ENCODE data around the gene LRRC47.
"Not testable (repeated sequence)": the region's sequence is repeated elsewhere in the genome, so short reads cannot be mapped to it uniquely, and the experiment has no call there.

LRRC47 gene

DNA sequence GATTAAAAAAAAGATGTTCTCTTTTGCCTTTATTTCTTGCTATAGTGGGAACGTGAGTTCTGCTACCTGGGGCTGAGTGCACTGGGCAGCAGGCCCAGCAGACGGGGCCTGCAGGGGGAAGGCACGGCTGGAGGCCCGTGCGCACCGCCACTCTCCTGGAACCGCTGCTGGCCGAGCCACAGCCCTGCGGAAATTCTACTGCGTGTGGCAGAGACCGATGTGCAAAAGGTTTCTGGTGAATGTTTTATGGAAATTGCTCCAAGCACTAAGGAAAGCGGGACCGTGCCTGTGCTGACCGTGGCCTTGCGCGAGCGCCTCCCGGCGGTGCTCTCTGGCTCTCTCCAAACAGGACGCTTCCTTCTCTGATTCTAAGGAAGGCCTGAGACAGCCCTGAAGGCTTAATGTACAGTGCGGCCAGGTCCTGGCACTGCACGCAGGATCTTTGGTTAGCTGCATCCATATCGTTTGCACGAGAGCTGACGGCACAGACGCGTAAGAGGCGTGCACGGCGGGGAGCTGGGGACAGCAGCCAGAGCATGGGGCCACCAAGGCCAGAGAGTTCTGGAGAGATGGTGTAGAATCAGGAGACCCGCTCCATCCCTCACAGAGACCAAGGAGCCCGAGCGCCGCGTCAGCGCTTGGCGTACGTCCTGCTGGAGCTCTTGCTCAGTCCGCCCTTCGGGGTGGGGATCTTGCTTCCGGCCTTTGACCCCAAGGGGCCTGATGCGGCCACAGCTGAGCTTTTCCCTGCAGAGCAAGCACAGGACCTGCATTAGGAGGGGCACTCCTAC lies 18.7 kb upstream of the LRRC47 start:
- no peak for DNase-seq (ENCODE audit: low read depth in 2 of 2)

DNA sequence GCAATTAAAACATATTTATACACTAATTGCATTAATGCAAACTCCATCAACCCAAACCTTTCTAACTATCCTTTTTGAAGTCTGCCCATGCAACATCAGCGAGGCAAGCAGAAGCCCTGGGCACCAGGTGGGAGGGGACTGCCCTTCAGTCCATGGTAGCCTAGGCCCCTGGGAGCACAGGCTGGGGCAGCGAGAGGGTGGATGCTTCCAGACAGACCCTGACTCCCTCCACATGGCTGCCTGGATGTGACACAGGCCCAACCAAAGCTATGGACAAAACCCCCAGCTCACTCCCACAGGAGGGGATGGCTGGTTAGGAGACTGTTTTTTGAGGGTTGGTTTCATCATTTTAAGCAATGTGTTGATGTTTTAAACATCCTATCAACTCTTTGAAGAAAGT lies 17.8 kb upstream of the LRRC47 start:
- DNase-seq (ENCODE audit: low read depth in 2 of 2) = no peak

DNA sequence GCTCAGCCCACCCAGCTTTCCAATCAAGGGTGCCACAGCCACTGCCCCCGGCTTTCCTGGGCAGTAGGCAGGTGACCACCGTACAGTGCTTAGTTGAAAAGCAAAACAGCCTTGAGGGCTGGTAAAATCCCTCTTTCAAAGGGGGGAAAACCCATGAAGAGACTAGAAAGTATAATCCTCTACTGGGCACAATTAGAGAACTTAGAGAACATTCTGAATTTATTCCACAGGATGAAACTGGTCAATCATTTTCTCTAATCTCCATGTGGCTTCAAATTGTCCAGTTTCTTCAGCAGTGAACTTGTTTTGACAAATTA lies 15.3 kb upstream of the LRRC47 start:
- DNase-seq (ENCODE audit: low read depth in 2 of 2) = no peak

DNA sequence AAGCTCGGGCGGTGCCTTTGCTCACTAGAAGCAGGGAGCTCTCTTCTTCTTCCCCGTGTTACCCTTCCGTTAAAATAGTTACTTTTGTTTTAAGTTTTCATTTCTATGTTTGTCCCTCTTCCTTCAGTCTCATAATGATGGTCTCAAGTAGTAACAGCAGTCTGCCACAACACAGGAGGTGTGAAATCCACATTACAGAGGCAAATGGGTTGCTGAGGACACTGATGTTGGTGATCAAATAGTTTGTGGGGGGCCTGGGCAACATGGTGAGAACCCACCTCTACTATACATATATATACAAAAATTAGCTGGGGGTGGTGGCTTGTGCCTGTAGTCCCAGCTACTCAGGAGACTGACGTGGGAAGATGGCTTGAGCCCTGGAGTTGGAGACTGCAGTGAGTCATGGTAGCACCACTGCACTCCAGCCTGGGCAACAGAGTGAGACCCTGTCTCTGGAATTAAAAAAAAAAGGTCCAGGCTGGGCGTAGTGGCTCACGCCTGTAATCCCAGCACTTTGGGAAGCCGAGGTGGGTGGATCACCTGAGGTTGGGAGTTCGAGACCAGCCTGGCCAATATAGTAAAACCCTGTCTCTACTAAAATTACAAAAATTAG lies 14.0 kb upstream of the LRRC47 start:
- DNase-seq (ENCODE audit: low read depth in 2 of 2) = not testable (repeated sequence)

DNA sequence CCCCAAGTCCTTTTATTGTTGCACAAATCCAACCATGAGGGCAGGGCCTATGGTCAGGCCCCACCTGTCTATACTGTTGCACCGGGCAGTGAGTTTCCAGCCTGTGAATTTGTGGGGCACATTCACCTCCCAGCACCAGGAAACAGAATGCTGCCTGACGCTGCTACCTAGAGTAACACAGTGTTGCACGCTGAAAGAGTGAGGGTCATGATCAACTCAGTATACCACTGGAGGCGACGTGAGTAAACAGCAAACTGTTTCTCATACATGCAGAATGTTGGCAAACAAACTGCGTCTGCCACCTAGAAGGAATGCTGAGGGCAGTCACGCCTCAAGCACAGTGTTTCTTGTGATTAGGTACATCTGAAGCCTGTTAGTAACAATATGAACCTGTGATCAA lies 13.4 kb upstream of the LRRC47 start:
- DNase-seq (ENCODE audit: low read depth in 2 of 2) = no peak

DNA sequence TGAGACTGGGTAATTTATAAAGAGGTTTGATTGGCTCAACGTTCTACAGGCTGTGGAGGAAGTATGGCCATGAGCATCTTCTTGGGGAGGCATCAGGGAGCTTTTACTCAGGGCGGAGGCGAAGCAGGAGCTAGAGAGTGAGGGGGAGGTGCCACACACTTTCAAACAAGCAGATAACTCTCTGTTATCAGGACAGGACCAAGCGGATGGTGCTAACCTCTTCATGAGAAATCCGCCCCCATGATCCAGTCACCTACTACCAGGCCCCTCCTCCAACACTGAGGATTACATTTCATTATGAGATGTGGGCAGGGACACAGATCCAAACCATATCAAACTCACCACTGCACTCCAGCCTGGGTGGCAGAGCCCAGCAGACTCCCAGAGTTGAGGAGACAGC lies 11.5 kb upstream of the LRRC47 start:
- DNase-seq (ENCODE audit: low read depth in 2 of 2) = no peak

DNA sequence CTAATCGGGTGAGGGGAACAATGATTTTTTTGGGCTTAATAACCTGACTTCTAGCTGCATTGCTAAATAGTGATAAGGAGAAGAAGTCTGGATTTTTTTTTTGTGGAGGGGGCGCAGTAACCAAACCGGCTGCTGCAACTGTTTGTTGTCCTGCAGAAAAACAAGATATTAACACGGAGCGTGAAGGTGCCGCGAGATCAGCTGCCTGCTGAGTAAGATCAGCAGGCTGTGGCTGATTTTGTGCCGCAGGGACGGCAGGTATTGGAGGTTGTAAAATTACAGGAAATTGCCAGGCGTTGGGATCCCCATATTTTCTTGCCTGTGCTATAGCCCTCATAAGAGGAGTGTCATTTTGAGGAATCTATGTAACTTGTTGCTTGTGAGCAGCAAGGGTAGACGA lies 8.7 kb upstream of the LRRC47 start:
- no peak for DNase-seq (ENCODE audit: low read depth in 2 of 2)

DNA sequence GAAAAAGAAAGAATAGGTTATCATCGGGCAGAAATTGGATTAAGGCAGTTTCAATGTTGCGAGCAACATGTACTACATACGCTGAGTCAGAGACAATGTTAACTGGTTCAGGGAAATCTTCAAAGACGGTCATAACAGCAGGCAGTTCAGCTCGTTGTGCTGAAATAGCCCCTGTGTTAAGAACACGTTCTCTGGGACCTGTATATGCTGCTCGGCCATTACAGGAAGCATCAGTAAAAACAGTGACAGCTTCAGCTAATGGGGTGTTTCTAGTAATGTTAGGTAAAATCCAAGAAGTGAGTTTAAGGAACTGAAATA lies 8.3 kb upstream of the LRRC47 start:
- DNase-seq (ENCODE audit: low read depth in 2 of 2) = not testable (repeated sequence)

DNA sequence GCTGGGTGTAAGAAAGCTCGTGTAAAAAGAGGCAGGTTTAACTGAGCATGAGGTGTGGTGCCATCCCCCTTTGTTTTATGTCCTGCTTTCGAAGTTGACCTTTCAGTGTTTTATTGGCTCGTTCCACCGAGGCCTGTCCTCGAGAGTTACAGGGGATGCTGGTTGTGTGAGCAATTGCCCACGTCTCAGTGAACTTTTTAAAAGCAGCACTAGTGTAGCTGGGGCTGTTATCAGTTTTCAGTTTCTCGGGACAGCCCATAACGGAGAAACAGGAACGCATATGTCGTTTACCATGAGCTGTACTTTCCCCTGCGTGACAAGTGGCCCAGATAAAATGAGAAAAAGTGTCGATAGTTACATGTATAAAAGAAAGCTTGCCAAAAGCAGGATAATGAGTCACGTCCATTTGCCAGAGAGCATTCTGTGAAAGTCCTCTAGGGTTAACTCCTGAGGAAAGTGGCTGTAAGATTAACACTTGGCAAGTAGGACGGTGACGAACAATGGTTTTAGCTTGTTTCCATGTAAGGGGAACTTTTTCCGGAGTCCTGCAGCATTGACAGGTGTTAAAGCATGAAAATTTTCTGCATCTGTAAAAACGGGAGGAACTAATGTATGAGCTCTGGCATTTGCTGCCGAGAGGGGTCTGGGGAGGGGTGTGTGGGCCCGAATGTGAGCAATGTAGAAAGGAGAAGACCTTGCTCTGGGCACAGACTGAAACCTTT lies 7.8 kb upstream of the LRRC47 start:
- no peak for DNase-seq (ENCODE audit: low read depth in 2 of 2)

DNA sequence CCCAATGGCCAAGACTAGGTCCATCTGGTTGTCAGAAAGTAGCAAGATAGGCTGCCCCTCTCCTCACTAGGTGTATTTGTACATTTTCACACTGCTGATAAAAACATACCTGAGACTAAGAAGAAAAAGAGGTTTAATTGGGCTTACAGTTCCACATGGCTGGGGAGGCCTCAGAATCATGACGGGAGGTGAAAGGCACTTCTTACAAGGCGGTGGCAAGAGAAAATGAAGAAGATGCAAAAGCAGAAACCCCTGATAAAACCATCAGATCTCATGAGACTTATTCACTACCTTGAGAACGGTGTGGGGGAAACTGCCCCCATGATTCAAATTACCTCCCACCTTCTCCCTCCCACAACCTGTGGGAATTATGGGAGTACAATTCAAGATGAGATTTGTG lies 4.5 kb upstream of the LRRC47 start:
- DNase-seq (ENCODE audit: low read depth in 2 of 2) = not testable (repeated sequence)

DNA sequence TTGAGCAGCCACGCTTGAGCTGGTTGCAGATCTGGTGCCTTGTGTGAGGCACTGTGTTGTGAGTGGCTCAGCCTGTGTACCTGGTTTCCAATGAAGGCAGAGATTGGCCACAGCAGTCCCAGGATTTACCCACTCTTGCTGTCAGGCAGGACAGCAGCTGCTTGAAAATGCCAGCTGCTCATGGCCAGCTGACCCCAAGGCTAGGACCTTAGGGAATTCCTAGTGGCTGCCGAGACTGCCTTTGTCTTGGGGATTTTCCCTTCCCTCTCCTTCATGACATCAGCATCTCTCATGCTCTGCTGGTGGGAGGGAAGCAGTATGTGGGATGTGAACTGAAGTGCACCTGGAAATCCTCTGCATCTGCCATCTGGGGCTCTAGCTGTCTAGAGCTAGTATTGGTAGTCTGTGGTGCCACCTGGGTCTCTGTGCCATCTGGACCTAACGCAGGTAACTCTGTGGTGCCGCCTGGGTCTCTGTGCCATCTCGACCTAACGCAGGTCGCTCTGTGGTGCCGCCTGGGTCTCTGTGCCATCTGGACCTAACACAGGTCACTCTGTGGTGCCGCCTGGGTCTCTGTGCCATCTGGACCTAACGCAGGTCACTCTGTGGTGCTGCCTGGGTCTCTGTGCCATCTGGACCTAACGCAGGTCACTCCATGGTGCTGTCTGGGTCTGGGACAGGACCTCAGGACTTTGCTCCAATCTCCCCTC lies 3.8 kb upstream of the LRRC47 start:
- no peak for DNase-seq (ENCODE audit: low read depth in 2 of 2)

DNA sequence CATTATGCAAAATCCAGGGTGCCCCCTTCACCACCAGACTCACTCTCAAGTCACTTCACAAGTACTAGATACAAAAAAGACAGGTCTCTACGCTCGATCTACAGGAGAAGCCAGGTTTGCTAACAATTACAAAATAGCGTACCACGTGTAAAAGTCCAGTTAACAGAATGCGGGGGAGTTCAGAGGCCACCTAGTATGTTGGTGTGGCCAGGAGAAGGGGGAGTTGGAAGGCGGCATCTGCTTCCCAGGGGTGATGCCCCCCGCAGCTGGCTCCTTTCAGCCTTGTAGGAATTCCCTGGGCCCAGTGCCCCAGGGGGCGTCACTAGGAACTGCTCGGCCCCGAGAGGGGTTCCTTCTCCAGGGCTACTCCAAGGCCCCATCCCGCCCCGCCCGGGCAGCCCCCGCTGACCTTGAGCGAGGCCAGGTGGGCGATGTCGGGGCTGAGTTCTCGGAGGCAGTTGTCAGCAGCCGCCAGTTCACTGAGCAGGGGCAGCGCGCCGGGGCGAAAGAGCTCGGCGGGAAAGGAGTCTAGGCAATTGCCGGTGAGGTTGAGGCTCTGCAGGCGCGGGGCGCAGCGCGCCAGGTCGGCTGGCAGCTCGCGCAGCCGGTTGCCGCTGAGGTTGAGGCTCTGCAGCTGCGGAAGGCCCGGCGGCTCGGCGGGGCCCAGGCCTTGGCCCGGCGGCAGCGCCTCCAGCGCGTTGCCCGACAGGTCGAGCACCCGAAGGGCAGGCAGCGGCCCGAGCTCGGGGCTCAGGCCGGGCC lies 664 bp downstream of the LRRC47 start:
- DNase-seq (ENCODE audit: low read depth in 2 of 2) = no peak

DNA sequence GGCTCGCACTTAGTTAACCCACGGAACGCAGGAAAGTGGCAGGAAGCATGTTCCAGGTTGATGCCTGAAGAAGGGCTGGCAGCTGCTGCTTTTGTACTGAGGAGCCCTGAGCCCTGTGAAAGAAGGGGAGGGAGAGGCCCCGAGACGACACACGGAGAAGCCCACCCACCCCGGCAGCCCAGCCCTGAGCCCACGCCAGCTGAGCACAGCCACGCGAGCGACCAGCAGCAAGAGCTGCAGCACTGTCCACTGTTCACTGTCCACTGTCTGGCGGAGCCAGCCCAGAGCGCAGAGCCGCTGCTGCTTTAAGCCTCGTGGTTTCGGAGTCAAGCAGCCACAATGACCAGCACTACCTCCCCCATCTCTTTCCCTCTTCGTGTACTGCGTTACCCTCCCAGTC lies 5.3 kb downstream of the LRRC47 start:
- DNase-seq (ENCODE audit: low read depth in 2 of 2) = no peak

DNA sequence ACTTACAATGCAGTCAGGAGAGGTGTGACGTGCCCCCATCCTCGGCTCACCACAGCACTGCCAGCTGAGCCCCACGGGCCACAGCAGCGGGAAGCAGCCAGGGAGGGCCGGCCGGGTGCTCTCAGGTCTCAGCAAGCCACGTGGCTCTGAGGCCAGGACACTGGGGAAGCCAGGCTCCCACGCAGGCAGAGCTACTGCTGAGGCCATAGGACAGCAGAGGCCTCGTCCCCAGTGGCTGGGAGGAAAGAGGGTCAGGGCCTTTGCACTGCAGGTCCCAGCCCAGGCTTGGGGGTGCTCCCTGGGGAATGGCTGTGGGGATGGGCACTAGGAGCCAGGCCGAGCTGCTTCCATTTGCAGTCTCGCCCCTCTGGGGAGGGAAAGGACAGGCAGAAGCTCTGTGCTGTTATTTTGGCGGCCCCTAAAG lies 5.8 kb downstream of the LRRC47 start:
- DNase-seq (ENCODE audit: low read depth in 2 of 2) = no peak

DNA sequence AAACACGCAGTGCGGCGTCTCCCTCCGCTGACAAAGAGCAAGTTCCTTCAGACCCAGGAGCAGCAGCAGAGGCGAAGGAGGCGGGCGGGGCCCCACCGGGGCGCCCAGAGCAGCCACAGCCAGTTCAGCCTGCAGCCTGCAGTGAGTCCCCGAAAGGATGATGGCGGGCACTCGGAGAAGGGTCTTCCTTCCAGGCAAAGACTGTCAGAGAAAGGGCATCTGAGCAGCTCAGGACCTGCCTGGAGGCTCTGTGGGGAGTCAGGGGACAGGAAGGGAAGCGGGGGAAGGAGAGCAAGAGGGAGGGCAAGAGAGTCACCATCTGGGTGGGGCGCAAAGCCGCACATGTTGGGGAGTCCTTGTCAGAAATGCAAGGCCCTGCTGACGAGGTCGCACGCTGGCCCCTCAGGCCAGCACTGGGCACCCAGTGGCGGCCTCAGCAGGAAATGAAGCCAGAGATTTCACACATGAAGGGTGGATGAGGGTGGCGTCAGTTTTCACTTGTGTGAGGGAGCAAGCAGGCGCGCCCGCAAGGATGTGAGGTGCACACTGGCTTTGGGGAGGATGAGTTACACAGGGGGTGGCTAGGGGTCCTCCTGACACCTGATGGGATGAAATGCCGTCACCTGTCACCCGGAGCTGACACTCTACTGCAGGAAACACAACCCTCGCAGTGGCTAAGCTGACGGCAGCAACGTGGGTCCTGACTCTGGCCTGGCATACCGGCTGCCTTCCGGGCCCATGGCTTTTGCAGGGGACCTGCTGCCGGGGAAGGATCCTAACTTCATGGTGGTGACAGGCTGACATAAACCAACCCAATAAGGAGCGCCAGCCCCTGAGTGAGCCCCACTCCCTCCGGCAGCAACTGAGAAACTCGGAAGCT lies 6.6 kb downstream of the LRRC47 start:
- DNase-seq (ENCODE audit: low read depth in 2 of 2) = no peak

DNA sequence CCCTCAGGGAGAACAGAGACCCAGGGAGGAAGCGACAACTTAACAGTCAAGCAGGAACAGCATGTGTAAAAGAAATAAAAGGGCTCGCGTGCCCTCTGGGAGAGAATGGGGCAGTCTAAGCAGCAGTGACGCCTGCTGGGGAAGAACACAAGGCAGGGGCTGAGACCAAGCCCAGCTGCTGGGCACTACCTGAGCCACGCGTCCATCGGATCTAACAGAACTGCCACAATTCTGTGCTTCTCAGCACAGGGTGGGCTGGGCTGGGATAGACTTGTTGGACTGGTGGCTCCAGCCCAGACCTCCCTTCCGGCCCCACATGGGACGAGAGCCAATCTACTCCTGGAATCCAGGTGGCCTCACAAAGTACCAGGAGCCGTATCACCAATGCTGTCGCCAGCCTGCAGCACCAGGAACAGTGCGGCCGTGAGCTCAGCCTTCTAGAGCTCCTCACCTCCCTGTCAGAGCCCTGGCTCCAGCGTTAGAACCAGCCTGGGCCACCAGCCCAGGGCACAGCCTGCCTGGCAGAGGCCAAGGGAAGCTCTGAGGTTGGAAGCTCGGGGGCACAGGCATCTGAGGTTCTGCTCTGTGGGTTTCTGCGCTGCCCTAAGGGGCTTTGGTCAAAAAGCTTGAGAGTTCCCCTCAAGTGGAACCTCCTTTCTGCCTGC lies 7.4 kb downstream of the LRRC47 start:
- DNase-seq (ENCODE audit: low read depth in 2 of 2) = no peak

DNA sequence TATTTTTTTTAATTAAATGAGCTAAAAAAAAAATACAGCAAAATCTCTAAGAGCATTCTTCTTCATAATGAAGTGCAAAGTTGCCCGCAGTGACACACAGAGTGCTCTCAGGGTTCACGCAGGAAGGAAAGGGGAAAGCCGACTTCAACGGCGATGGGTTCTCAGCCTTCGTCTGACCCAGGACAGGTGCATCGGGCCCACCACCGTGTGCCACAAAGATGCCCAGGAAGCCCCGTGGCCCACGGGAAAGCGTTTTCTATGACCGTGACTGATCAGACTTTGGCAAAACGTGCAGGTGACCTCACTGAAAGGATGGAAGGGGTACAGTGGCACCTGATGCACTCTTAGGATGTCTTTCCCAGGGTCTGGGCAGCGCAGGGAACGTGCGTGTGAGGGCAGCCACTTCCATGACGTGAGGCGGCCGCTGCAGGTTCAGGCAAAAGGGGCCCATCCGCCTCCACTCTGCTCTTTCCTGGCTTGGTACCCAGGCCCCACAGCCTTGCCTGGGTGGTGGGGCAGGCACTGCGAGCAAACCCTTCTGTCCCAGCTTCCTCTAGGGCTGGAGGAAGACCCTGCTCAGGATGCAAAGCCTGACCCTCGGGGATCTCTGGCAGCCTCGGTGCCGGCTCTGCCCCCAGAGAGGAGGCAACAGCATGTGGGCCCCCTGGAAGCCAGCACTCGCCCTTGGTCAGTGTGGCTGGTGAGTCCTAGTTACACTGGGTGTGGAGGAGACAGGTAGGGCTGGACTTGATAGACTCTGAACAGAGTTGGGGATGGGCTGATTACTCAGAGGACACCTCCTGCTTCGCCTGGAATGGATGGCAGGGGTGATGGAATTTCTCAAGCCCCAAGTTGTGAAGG lies 8.3 kb downstream of the LRRC47 start:
- DNase-seq (ENCODE audit: low read depth in 2 of 2) = no peak

DNA sequence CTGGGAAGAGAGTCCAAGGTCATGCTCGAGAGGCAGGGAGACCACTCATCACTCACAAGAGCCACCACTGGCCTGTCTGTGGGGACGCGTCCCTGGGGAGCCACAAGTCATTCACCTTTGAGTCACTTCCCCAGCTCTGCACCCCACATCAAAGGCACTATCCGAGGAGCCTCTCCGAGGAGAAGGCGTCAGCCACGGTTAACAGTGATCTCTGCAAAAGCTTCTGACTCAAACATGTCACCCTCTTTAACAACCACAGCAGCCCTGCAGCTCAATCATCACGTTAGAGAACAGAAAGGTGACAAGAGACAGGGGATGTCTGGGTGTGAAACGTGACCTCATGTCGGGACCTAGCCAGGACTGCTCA lies 9.0 kb downstream of the LRRC47 start:
- peak in 1 of 2 donors; percentile 40 for DNase-seq (ENCODE audit: low read depth in 2 of 2)

All from stimulated activated CD8-positive, alpha-beta memory T cell treated with anti-CD3 and anti-CD28 coated beads, Interleukin-2, amount 100 ng/mL, for 48 hours (primary cell).